B cell (primary cell): ENCODE data around the gene NHEJ1. TPM values are rescaled to one million over a fixed set of nuclear protein-coding genes. Genes with fewer than 3 reads are reported as not detected.

ENCODE experiments used
- ATAC-seq: fragments of 200-7000 bp; cut with Tn5 transposase; one replicate; pipeline ENCODE4 v1.10.0; 2021; ENCODE audit warnings: low read depth, mild to moderate bottlenecking, moderate number of reproducible peaks, moderate library complexity
- CTCF ChIA-PET: fragments of 350-600 bp; sonication (Branson Sonifier 250); formaldehyde crosslinking; loops from one replicate; lab custom pipeline; 2021; ENCODE audit warnings: antibody characterized with exemption, inconsistent platforms; lab: Charles Lee
- POLR2A ChIA-PET: fragments of 350-600 bp; sonication (Branson Sonifier 250); formaldehyde crosslinking; loops from one replicate; lab custom pipeline; 2021; ENCODE audit warnings: antibody characterized with exemption; lab: Charles Lee
- DNase-seq: peaks from one replicate; pipeline ENCODE4 v3.0.0; 2013
- H2AFZ ChIP-seq: 2 replicates; pipeline ENCODE4 v1.6.1; 2012; ENCODE audit warnings: mild to moderate bottlenecking, low read depth, low read length; ENCODE audit not compliant: insufficient read depth, poor library complexity, severe bottlenecking
- H3K27ac ChIP-seq, 2 donors: 1 replicate in 1 of 2; 2 replicates in 1 of 2; pipeline ENCODE4 v1.5.1; 2012 to 2013; ENCODE audit warnings: low read length in 2 of 2, mild to moderate bottlenecking in 2 of 2, moderate library complexity in 1 of 2
- H3K27me3 ChIP-seq, 4 experiments: fragments of 200-600 bp in 1 of 4; sonication (generic) in 1 of 4; replicated peaks in 1 of 4; 1 replicate in 2 of 4; 2 replicates in 2 of 4; pipeline versions ENCODE4 v1.6.1 to v1.7.0; 2013 to 2016; ENCODE audit warnings: low read length in 3 of 4, mild to moderate bottlenecking in 2 of 4, mixed read lengths in 1 of 4, moderate library complexity in 1 of 4; ENCODE audit not compliant: insufficient read depth in 4 of 4, control insufficient read depth in 3 of 4; ENCODE audit errors: control extremely low read depth in 1 of 4
- H3K36me3 ChIP-seq, 2 experiments: replicated peaks in 1 of 2; 1 replicate in 1 of 2; 2 replicates in 1 of 2; pipeline versions ENCODE4 v1.6.1 to v1.7.1; 2013; ENCODE audit warnings: low read length in 1 of 2; ENCODE audit not compliant: insufficient read depth in 2 of 2, control insufficient read depth in 1 of 2; ENCODE audit errors: control extremely low read depth in 1 of 2, extremely low read depth in 1 of 2
- H3K4me1 ChIP-seq, 2 donors: fragments of 200-600 bp in 1 of 2; sonication (generic) in 1 of 2; 1 replicate in 1 of 2; 2 replicates in 1 of 2; pipeline versions ENCODE4 v1.5.1 to v1.6.1; 2013 to 2017; ENCODE audit warnings: low read length in 2 of 2; ENCODE audit not compliant: control insufficient read depth in 2 of 2, insufficient read depth in 2 of 2
- H3K4me2 ChIP-seq: replicated peaks from 2 replicates; pipeline ENCODE3; 2012; ENCODE audit warnings: mild to moderate bottlenecking, low read depth, low read length; ENCODE audit not compliant: poor library complexity, severe bottlenecking
- H3K4me3 ChIP-seq, 5 experiments: fragments of 200-600 bp in 1 of 5; sonication (generic) in 1 of 5; 1 replicate in 3 of 5; 2 replicates in 2 of 5; pipeline versions ENCODE4 v1.5.1 to v1.7.0; 2011 to 2016; ENCODE audit warnings: low read length in 4 of 5, mild to moderate bottlenecking in 4 of 5, low read depth in 2 of 5, control low read depth in 1 of 5, moderate library complexity in 1 of 5; ENCODE audit not compliant: insufficient read depth in 1 of 5; ENCODE audit errors: control extremely low read depth in 1 of 5, extremely low read depth in 1 of 5
- H3K79me2 ChIP-seq: fragments of 200-600 bp; sonication (generic); one replicate; pipeline ENCODE4 v1.6.0; 2016; ENCODE audit warnings: low read length; ENCODE audit not compliant: control insufficient read depth, insufficient read depth
- H3K9ac ChIP-seq: fragments of 200-600 bp; sonication (generic); 2 replicates; pipeline ENCODE4 v1.6.1; 2017; ENCODE audit warnings: mild to moderate bottlenecking, low read length, moderate library complexity
- H3K9me3 ChIP-seq, 3 donors: one replicate each; pipeline versions ENCODE4 v1.6.1 to v1.7.1; 2013; ENCODE audit warnings: low read length in 2 of 3; ENCODE audit not compliant: control insufficient read depth in 2 of 3, insufficient read depth in 1 of 3; ENCODE audit errors: control extremely low read depth in 1 of 3
- H4K20me1 ChIP-seq: 2 replicates; pipeline ENCODE4 v1.6.0; 2012; ENCODE audit warnings: mild to moderate bottlenecking, low read length; ENCODE audit not compliant: insufficient read depth, control insufficient read depth, poor library complexity, severe bottlenecking
- H3K27ac Mint-ChIP-seq: one replicate; pipeline ENCODE4 v1.8.0; 2021; ENCODE audit warnings: mixed read lengths
- H3K27me3 Mint-ChIP-seq: one replicate; pipeline ENCODE4 v1.8.0; 2021; ENCODE audit warnings: mixed read lengths
- H3K4me1 Mint-ChIP-seq: one replicate; pipeline ENCODE4 v1.8.0; 2021; ENCODE audit warnings: mixed read lengths
- H3K4me3 Mint-ChIP-seq: one replicate; pipeline ENCODE4 v1.8.0; 2021; ENCODE audit warnings: mixed read lengths
- H3K9me3 Mint-ChIP-seq: one replicate; pipeline ENCODE4 v1.8.0; 2022; ENCODE audit warnings: mixed read lengths; ENCODE audit not compliant: insufficient read depth
- EZH2 ChIP-seq: IDR thresholded peaks from 2 replicates; pipeline ENCODE4 v1.6.1; 2012; ENCODE audit warnings: borderline replicate concordance, low read depth, mild to moderate bottlenecking, moderate library complexity, low read length; ENCODE audit not compliant: insufficient read depth, poor library complexity, severe bottlenecking
- WGBS: methylation state at CpG from one replicate; pipeline ENCODE4 v1.1.5; 2013; ENCODE audit warnings: missing lambda C conversion rate; ENCODE audit not compliant: insufficient coverage; 5-methylcytosine and 5-hydroxymethylcytosine counted together
- intact Hi-C: fragments of 100-400 bp; cut with micrococcal nuclease; formaldehyde crosslinking; loops from one replicate; pipeline ENCODE4 v1.10.0; 2022
- polyA plus RNA-seq: library from polyadenylated mRNA; depleted of rRNA; stranded (reverse); fragments of >200 nt; gene quantifications from 2 replicates; pipeline ENCODE4 v1.2.3, GENCODE V29; 2012
- total RNA-seq, 2 donors: library from RNA; stranded (reverse); fragments of 120-200 nt in 1 of 2; gene quantifications; 1 replicate in 1 of 2; 2 replicates in 1 of 2; pipeline versions ENCODE4 v1.2.3 to v1.2.4, GENCODE V29; 2013 to 2022
- TF ChIP-seq, protein P1 (sequence below): fragments of 200-600 bp; IDR thresholded peaks from one replicate; pipeline ENCODE4 v1.8.0; 2022; ENCODE audit warnings: antibody characterized with exemption, mild to moderate bottlenecking

NHEJ1 gene
- total and polyA plus RNA-seq, 2 donors (not counting 1 experiment from before 2014, with no cell fraction given), result 14.9 to 25.0 TPM

- Histone ChIP-seq H3K27ac (no peak overlapping the region), H3K4me2 (no peak overlapping the region), H2AFZ (no peak overlapping the region), H3K4me1 (no peaks in the 10 kb centered on the region), H3K36me3 (peaks cover 5 to 8% of the 10 kb centered on the region in 2 experiments), H3K27me3 (no peaks in the 10 kb centered on the region), H3K9me3 (no peaks in the 10 kb centered on the region), H3K4me3 (no peak overlapping the region), H3K79me2 (peaks cover 15% of the 10 kb centered on the region), H3K9ac (no peak overlapping the region), H4K20me1 (peaks cover 35% of the 10 kb centered on the region)
- Mint-ChIP-seq H3K9me3 (no peaks in the 10 kb centered on the region), H3K27ac (no peak overlapping the region), H3K4me1 (peaks cover 3% of the 10 kb centered on the region), H3K4me3 (no peak overlapping the region), H3K27me3 (no peaks in the 10 kb centered on the region)
- TF ChIP-seq EZH2, result no peak
- TF ChIP-seq, protein P1, sequence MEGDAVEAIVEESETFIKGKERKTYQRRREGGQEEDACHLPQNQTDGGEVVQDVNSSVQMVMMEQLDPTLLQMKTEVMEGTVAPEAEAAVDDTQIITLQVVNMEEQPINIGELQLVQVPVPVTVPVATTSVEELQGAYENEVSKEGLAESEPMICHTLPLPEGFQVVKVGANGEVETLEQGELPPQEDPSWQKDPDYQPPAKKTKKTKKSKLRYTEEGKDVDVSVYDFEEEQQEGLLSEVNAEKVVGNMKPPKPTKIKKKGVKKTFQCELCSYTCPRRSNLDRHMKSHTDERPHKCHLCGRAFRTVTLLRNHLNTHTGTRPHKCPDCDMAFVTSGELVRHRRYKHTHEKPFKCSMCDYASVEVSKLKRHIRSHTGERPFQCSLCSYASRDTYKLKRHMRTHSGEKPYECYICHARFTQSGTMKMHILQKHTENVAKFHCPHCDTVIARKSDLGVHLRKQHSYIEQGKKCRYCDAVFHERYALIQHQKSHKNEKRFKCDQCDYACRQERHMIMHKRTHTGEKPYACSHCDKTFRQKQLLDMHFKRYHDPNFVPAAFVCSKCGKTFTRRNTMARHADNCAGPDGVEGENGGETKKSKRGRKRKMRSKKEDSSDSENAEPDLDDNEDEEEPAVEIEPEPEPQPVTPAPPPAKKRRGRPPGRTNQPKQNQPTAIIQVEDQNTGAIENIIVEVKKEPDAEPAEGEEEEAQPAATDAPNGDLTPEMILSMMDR, result no peak
- POLR2A ChIA-PET, result interaction anchor here (0.6 kb wide), 1 partner anchor 99 kb away, joined by 5 read pairs; no protein-coding TSS in a partner anchor
- no peak for DNase-seq
- CTCF ChIA-PET, result interaction anchor here (1.3 kb wide), 1 partner anchor 265 kb away, joined by 4 read pairs; no protein-coding TSS in a partner anchor
- intact Hi-C loops, result no loop called here
- WGBS, result 64% methylated on average over 2 of the region's 9 CpGs
- no peak for ATAC-seq
Measured at GRCh38 chr2:219112651-219113338, 47.8 kb downstream of the NHEJ1 start.

GRCh38 chr2:219112062-219112406 lies 48.6 kb downstream of the NHEJ1 start:
- Histone ChIP-seq H2AFZ (no peak overlapping the region), H3K36me3 (peaks cover 2 to 5% of the 10 kb centered on the region in 2 experiments), H3K9me3 (no peaks in the 10 kb centered on the region), H3K9ac (no peak overlapping the region), H3K27ac (no peak overlapping the region), H3K4me3 (no peak overlapping the region), H3K4me1 (no peaks in the 10 kb centered on the region), H3K79me2 (peaks cover 11% of the 10 kb centered on the region), H3K4me2 (no peak overlapping the region), H4K20me1 (peaks cover 28% of the 10 kb centered on the region), H3K27me3 (no peaks in the 10 kb centered on the region)
- H3K9me3 Mint-ChIP-seq, result no peaks in the 10 kb centered on the region
- ATAC-seq, result no peak
- DNase-seq, result no peak
- H3K4me1 Mint-ChIP-seq, result peaks cover 3% of the 10 kb centered on the region
- no peak overlapping the region for H3K4me3 Mint-ChIP-seq
- H3K27ac Mint-ChIP-seq, result no peak overlapping the region
- intact Hi-C loops, result no loop called here
- H3K27me3 Mint-ChIP-seq, result no peaks in the 10 kb centered on the region
- CTCF ChIA-PET, result interaction anchor here (0.6 to 1.4 kb wide), 3 partner anchors 8 to 264 kb away, joined by 4 to 6 read pairs (median 5); no protein-coding TSS in a partner anchor
- WGBS, result 100% methylated on average over 2 of the region's 2 CpGs
- POLR2A ChIA-PET, result no interaction called here
- TF ChIP-seq, protein P1, result no peak
- TF ChIP-seq EZH2, result no peak
